ENCODE data around the gene DBR1. TPM values are rescaled to one million over a fixed set of nuclear protein-coding genes. Genes with fewer than 3 reads are reported as not detected.

DBR1 gene
- total and polyA plus RNA-seq, 4 donors: 3.2 to 11.0 (median 5.6) TPM

DNA sequence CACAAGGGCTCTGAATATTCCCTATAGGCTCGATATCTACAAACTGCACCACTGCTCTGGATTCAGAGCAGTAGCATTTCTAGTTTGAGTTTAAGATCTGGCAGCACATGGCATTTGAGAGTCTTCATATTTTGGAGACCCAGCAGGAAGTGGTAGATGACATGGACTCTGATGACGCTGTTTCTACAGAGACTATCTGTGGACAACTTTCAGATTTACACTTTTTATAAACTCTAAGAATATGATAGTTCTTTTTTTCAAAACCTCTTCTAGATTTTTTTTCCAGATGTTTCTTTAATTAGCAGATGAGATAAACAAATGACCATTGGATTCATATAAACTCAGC, 48.2 kb upstream of the DBR1 start:
- Histone ChIP-seq H3K9ac (ENCODE audit: low read depth in 1 of 2, low read length in 2 of 2) (no peak overlapping the region), H3K4me1 (ENCODE audit: control insufficient read depth in 4 of 4, insufficient read depth in 4 of 4, low read length in 3 of 4) (peaks cover 0 to 5% (median 0%) of the 10 kb centered on the region in 4 donors), H3K9me3 (ENCODE audit: control insufficient read depth in 4 of 4, low read length in 3 of 4) (no peaks in the 10 kb centered on the region), H3K27ac (ENCODE audit: low read depth in 1 of 2, low read length in 2 of 2) (no peak overlapping the region), H3K4me3 (ENCODE audit: low read depth in 1 of 3, low read length in 3 of 3) (no peak overlapping the region), H3K36me3 (ENCODE audit: control insufficient read depth in 4 of 4, insufficient read depth in 3 of 4, low read depth in 1 of 4, low read length in 3 of 4) (peaks cover 14 to 32% (median 25%) of the 10 kb centered on the region in 4 donors), H3K27me3 (ENCODE audit: control insufficient read depth in 4 of 4, insufficient read depth in 4 of 4, low read length in 3 of 4) (no peaks in the 10 kb centered on the region)
- TF ChIP-seq FOXA1 (IDR thresholded peaks at IDR 0.05) (no peak), HNF4A (conservative IDR thresholded peaks at IDR 0.05) (no peak), RAD21 (IDR thresholded peaks at IDR 0.05) (no peak), FOXA2 (IDR thresholded peaks at IDR 0.05) (no peak), HNF4G (IDR thresholded peaks at IDR 0.05) (no peak), REST (IDR thresholded peaks at IDR 0.05) (no peak), ZBTB33 (IDR thresholded peaks at IDR 0.05) (no peak), GABPA (IDR thresholded peaks at IDR 0.05 in 1 of 2, conservative IDR thresholded peaks at IDR 0.05 in 1 of 2) (no peak), NR2F2 (IDR thresholded peaks at IDR 0.05) (no peak), SP1 (IDR thresholded peaks at IDR 0.05) (no peak), TAF1 (conservative IDR thresholded peaks at IDR 0.05) (no peak), RXRA (IDR thresholded peaks at IDR 0.05) (no peak), CTCF (IDR thresholded peaks at IDR 0.05; ENCODE audit: low read depth, low read length, missing input control) (no peak), YY1 (IDR thresholded peaks at IDR 0.05) (no peak), EGR1 (IDR thresholded peaks at IDR 0.05; ENCODE audit: low read depth in 2 of 2) (no peak)
- TF ChIP-seq, protein P1, sequence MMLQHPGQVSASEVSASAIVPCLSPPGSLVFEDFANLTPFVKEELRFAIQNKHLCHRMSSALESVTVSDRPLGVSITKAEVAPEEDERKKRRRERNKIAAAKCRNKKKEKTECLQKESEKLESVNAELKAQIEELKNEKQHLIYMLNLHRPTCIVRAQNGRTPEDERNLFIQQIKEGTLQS (IDR thresholded peaks at IDR 0.05): no peak
- TF ChIP-seq, protein P2, sequence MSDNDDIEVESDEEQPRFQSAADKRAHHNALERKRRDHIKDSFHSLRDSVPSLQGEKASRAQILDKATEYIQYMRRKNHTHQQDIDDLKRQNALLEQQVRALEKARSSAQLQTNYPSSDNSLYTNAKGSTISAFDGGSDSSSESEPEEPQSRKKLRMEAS (IDR thresholded peaks at IDR 0.05): no peak
- 87% methylated on average over 2 of the region's 2 CpGs for WGBS
- no peak for DNase-seq (ENCODE audit: low spot score)

Data from liver (tissue), 9 donors.